ENCODE measurements around the gene MLIP.
"Not testable (repeated sequence)": the region's sequence is repeated elsewhere in the genome, so short reads cannot be mapped to it uniquely, and the experiment has no call there.

MLIP gene

GRCh38 chr6:54111341-54112045, at the start of gene MLIP:
Gene MLIP (plus strand): TSS chr6:54111443. CDS start chr6:54111480, 37 bp downstream.
- no peak for DNase-seq

GRCh38 chr6:54063228-54063539, 48.1 kb upstream of the MLIP start:
- no peak for DNase-seq

GRCh38 chr6:54068694-54069093, 42.5 kb upstream of the MLIP start:
- no peak for DNase-seq

GRCh38 chr6:54070025-54070424, 41.2 kb upstream of the MLIP start:
- DNase-seq, result no peak

GRCh38 chr6:54071821-54072340, 39.4 kb upstream of the MLIP start:
- DNase-seq, result no peak

- no peak for DNase-seq
These were observed 38.5 kb upstream of the MLIP start for GRCh38 chr6:54072635-54073313.

GRCh38 chr6:54073487-54073886, 37.8 kb upstream of the MLIP start:
- DNase-seq, result no peak

- no peak for DNase-seq
These were observed 37.1 kb upstream of the MLIP start for GRCh38 chr6:54074109-54074508.

GRCh38 chr6:54074578-54075195, 36.6 kb upstream of the MLIP start:
- no peak for DNase-seq

GRCh38 chr6:54076159-54076789, 35.0 kb upstream of the MLIP start:
- DNase-seq, result no peak

- DNase-seq, result not testable (repeated sequence)
These were observed 29.7 kb upstream of the MLIP start for GRCh38 chr6:54081499-54081898.

- no peak for DNase-seq
These were observed 28.0 kb upstream of the MLIP start for GRCh38 chr6:54083287-54083686.

- DNase-seq, result no peak
These were observed 27.0 kb upstream of the MLIP start for GRCh38 chr6:54084231-54084630.

GRCh38 chr6:54085047-54085446, 26.2 kb upstream of the MLIP start:
- DNase-seq, result no peak

GRCh38 chr6:54085541-54085940, 25.7 kb upstream of the MLIP start:
- DNase-seq, result no peak

GRCh38 chr6:54086439-54086838, 24.8 kb upstream of the MLIP start:
- no peak for DNase-seq

- no peak for DNase-seq
These were observed 23.5 kb upstream of the MLIP start for GRCh38 chr6:54087721-54088120.

- DNase-seq, result no peak
These were observed 17.8 kb upstream of the MLIP start for GRCh38 chr6:54093326-54093948.

- no peak for DNase-seq
These were observed 16.9 kb upstream of the MLIP start for GRCh38 chr6:54094293-54094692.

GRCh38 chr6:54094786-54095185, 16.5 kb upstream of the MLIP start:
- DNase-seq, result no peak

GRCh38 chr6:54095723-54096122, 15.5 kb upstream of the MLIP start:
- no peak for DNase-seq

- DNase-seq, result no peak
These were observed 14.4 kb upstream of the MLIP start for GRCh38 chr6:54096811-54097210.

- no peak for DNase-seq
These were observed 13.5 kb upstream of the MLIP start for GRCh38 chr6:54097753-54098152.
